Urinary bladder (tissue), 4 donors: ENCODE measurements around the gene COL18A1. TPM values are rescaled to one million over a fixed set of nuclear protein-coding genes. Genes with fewer than 3 reads are reported as not detected.

Source experiments
- DNase-seq: peaks from one replicate; pipeline ENCODE4 v3.0.0-alpha.2; 2015; ENCODE audit errors: extremely low spot score
- H3K27ac ChIP-seq: one replicate; pipeline ENCODE4 v1.5.1; 2013; ENCODE audit warnings: low read depth, mild to moderate bottlenecking, moderate library complexity
- H3K36me3 ChIP-seq: one replicate; pipeline ENCODE4 v1.6.1; 2013; ENCODE audit warnings: mild to moderate bottlenecking, moderate library complexity; ENCODE audit not compliant: insufficient read depth
- H3K4me1 ChIP-seq: one replicate; pipeline ENCODE4 v1.6.1; 2013; ENCODE audit warnings: mild to moderate bottlenecking, moderate library complexity; ENCODE audit not compliant: insufficient read depth
- H3K4me3 ChIP-seq: one replicate; pipeline ENCODE4 v1.5.1; 2013; ENCODE audit warnings: low read depth, low read length
- WGBS: extraction: QIAGEN DNeasy Blood & Tissue Kit; methylation state at CpG from one replicate; pipeline ENCODE4 v1.1.7; 2013; 5-methylcytosine and 5-hydroxymethylcytosine counted together
- polyA plus RNA-seq: library from polyadenylated mRNA; stranded (reverse); fragments of 200-250 nt; gene quantifications from one replicate; pipeline ENCODE4 v1.2.3, GENCODE V29; 2013
- total RNA-seq: library from RNA; depleted of rRNA; stranded (reverse); fragments of >200 nt; gene quantifications from one replicate; pipeline ENCODE4 v1.2.3, GENCODE V29; 2014
- donor health status: healthy with polysubstance abuse.
- donor health status: healthy.

Gene COL18A1
- total and polyA plus RNA-seq, 2 donors, result 60.7 to 111 TPM

DNA sequence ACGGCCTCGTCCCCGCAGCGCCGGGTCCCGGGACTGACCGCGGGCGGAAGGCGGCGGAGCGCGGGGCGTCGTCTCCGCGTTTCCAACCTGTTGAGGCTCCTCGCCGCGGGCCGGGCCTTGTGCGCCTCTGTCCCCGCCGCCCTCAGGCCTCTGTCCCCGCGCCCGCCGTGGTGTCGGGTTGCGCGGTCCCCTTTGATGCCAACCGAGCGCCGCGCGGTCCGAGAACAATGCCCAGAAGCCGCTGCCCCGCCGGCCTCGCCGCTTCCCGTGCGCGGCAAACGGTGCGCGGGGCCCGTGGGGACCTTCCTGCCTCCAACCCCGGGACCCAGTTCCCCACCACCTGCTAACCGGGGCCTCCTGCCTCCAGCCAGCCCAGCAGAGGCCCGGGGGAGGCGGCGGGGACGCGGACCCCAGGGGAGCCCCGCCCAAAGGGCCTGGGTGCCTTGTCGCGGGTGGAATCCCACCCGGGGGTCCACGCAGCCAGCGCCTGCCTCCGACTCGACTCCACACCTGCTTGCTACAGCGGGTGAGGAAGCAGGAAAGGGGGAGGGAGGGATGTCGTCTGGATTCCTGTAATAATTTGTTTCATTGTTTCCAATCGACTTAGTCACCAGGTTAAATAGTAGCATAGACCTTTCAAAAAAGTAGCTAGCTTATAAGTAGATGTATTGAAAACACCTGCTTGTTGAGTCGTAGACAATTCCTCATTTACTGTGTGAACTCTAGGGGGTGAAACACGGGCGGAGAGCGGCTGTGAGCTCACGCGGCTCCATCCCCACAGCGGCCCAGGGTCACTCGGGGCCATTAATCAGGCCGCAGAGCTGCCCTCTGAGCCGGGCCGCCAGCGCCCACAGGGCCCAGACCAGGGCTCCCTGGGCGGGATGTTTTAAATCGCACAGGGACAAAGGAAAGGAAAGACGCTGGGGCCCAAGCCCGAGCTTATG is 1.1 kb downstream of the COL18A1 start:
- Histone ChIP-seq H3K27ac (peak overlapping the region; percentile 33), H3K4me3 (peak overlapping the region; percentile 65), H3K36me3 (no peaks in the 10 kb centered on the region), H3K4me1 (no peaks in the 10 kb centered on the region)
- 25% methylated on average over 83 of the region's 83 CpGs for WGBS
- DNase-seq, result no peak

DNA sequence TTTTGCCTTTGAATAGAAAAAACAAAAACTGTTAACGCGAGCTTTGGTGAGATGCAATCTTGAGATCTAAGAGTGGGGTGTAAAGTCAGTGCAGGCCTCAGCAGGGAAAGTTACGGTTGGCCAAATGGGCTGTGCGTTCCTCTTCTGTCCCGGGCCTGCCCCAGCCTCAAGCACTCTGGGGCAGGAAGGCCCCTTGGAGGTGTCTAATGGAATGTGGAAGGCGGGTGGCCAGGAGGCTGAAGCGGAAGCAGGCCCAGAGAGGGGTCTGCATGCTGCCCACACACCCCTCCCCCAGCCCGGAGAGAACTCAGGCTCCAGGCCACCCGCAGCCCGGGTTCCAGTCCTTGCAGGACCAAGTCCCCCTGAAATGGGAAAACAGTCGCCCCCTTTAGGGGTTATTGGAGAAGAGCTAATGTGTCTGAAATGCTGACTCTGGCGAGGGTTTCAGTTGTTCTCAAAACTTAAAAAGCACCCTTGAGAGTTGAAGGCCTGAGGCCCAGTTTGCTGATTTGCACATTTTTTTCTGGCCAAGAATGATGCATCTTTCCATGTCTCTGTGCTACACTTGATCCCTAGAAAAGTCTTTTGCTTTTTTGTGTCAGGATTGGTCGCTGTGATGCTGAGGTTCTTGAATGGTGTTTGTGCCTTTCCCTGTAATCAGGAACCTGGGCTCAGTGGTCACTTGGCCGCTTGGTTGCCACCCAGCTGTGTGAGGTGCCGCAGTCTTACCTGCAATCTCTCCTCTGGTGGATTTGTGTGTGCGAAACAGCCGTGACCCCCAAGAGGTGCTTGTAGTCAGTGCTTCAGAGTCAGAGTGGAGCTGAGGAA is 2.0 kb downstream of the COL18A1 start:
- Histone ChIP-seq H3K4me1 (no peaks in the 10 kb centered on the region), H3K36me3 (no peaks in the 10 kb centered on the region), H3K4me3 (no peak overlapping the region), H3K27ac (no peak overlapping the region)
- WGBS, result 82% methylated on average over 17 of the region's 17 CpGs
- DNase-seq, result no peak

DNA sequence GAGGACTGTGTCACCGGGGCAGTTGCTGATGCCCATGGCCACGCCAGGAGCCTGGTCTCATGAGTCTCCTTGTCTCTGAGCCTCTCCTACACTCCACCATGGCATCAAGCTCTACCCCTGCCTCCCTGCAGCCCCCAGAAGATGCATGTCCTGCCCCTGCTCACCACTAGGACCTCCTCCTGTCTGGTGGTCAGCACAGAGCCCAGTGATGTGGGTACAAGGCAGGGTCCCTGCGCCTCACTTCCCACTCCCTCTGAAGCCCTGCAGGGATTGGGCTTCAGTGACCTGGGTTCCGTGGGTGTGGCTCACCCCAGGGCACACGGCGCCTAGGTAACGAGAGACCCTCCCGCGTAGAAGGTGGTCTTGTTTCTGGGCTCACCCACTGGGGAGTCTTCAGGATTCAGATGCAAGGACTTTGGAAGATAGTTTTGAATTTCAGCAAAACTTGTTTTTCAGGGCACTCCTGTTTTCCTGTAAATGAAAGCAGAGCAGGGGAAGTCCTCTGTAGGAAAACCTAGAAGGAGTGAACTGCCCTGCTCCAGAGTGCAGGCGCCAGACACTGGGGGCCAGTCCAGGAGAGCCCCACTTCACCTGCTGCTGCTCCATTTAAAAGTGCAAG is 2.8 kb downstream of the COL18A1 start:
- DNase-seq, result no peak
- H3K36me3 ChIP-seq, result no peaks in the 10 kb centered on the region
- H3K4me3 ChIP-seq, result no peak overlapping the region
- WGBS, result 85% methylated on average over 10 of the region's 10 CpGs
- no peak overlapping the region for H3K27ac ChIP-seq
- H3K4me1 ChIP-seq, result no peaks in the 10 kb centered on the region

- Histone ChIP-seq H3K27ac (no peak overlapping the region), H3K36me3 (no peaks in the 10 kb centered on the region), H3K4me3 (no peak overlapping the region), H3K4me1 (no peaks in the 10 kb centered on the region)
- WGBS, result 80% methylated on average over 10 of the region's 10 CpGs
- DNase-seq, result no peak
These were observed 3.4 kb downstream of the COL18A1 start for GRCh38 chr21:45408271-45408791.

DNA sequence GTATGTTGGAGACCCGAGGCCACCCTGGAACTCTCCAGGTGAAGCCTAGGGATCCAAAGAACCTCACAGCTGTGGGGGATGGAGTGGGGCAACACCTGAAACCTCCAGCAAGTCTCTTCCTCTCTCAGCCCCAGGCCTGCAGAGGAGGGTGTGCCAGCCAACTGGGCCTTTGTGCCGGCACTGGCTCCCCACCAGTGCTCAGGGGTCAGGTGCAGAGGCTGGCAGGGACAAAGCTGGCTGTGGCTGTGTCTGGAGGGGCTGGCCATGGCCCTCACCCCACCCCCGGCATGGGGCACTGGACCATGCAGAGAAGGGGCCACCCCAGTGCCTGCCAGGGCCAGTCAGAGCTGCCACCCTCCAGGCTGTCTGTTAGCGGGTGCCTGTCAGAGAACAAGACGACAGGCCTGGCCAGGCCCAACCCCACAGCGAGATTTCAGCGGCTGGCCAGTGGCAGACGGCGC is 3.9 kb downstream of the COL18A1 start:
- Histone ChIP-seq H3K36me3 (no peaks in the 10 kb centered on the region), H3K4me3 (no peak overlapping the region), H3K4me1 (no peaks in the 10 kb centered on the region), H3K27ac (no peak overlapping the region)
- no peak for DNase-seq
- WGBS, result 82% methylated on average over 9 of the region's 9 CpGs

GRCh38 chr21:45409466-45410150 is 4.6 kb downstream of the COL18A1 start:
- Histone ChIP-seq H3K36me3 (no peaks in the 10 kb centered on the region), H3K27ac (no peak overlapping the region), H3K4me3 (no peak overlapping the region), H3K4me1 (no peaks in the 10 kb centered on the region)
- no peak for DNase-seq
- 86% methylated on average over 29 of the region's 29 CpGs for WGBS

DNA sequence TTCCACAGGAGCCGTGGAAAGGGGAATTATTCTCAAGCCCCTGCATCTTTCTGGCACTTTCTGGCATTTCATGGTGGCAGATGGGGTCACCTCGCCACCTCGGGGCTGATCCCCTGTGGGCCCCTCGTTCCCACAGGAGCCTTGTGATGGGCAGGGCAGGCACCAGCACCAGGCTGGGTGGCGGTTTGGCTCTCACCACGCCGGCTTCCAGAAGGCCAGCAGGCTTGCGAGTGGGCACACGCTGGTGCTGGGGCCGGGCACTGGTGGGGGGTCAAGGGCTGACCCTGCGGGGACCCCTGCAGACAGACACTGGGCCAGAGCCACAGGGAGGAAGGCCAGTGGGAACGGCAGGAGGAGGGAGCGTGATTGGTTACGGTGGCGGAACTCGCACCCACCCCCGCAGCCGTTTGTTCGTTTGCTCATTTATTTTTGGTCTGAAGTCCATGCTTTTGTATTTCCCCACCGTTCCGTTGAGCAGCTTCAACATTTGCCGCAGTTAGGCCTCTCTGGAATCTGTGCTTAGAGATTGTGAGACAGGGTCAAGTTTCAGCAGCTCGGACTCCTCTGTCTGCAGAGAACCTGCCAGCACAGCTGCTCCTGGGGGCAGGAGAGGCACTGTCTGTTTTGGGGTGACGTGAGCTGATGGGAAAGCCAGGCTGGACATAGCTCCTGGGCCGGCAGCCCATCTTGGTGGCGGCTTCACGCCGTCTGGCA is 5.3 kb downstream of the COL18A1 start:
- no peak for DNase-seq
- Histone ChIP-seq H3K4me3 (no peak overlapping the region), H3K4me1 (no peaks in the 10 kb centered on the region), H3K36me3 (no peaks in the 10 kb centered on the region), H3K27ac (no peak overlapping the region)
- 84% methylated on average over 28 of the region's 28 CpGs for WGBS

- H3K4me1 ChIP-seq, result no peaks in the 10 kb centered on the region
- no peak for DNase-seq
These were observed 6.2 kb downstream of the COL18A1 start for GRCh38 chr21:45410865-45411809.

DNA sequence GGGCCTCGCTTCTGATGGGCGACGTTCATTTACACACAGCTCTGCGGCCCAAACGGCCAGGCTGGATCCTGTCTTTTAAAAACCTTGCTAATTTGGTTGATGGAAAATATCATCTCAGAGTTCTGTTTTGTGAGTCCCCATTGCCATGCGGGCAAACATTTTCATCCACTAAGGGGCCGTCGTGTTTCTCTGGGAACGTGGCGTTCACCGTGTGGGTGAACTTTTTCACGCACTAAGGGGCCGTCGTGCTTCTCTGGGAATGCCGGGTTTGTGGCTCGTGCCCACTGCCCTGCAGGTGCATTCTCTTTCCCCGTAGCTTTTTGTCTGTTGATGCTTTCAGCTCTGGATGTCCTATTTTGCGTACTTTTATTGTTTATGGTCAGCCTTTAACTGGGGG is 6.8 kb downstream of the COL18A1 start:
- 80% methylated on average over 18 of the region's 18 CpGs for WGBS
- Histone ChIP-seq H3K4me1 (no peaks in the 10 kb centered on the region), H3K36me3 (no peaks in the 10 kb centered on the region), H3K27ac (no peak overlapping the region), H3K4me3 (no peak overlapping the region)
- DNase-seq, result no peak

More at GRCh38 chr21:45410865-45411809, 6.2 kb downstream of the COL18A1 start:
- 81% methylated on average over 31 of the region's 31 CpGs for WGBS
- Histone ChIP-seq H3K27ac (no peak overlapping the region), H3K36me3 (no peaks in the 10 kb centered on the region), H3K4me3 (no peak overlapping the region)

- no peak for DNase-seq
- Histone ChIP-seq H3K4me3 (no peak overlapping the region), H3K36me3 (no peaks in the 10 kb centered on the region), H3K27ac (no peak overlapping the region), H3K4me1 (no peaks in the 10 kb centered on the region)
- 93% methylated on average over 7 of the region's 7 CpGs for WGBS
These were observed 7.5 kb downstream of the COL18A1 start for GRCh38 chr21:45412491-45412890.

- DNase-seq, result no peak
- Histone ChIP-seq H3K36me3 (no peaks in the 10 kb centered on the region), H3K27ac (no peak overlapping the region), H3K4me3 (no peak overlapping the region), H3K4me1 (no peaks in the 10 kb centered on the region)
- WGBS, result 78% methylated on average over 27 of the region's 27 CpGs
These were observed 8.1 kb downstream of the COL18A1 start for GRCh38 chr21:45412909-45413611.
